Measurements from ENCODE around the gene FBXO38. TPM values are rescaled to one million over a fixed set of nuclear protein-coding genes. Genes with fewer than 3 reads are reported as not detected.

Gene FBXO38
- total RNA-seq, 4 donors from 2014 or later, result 29.5 to 46.5 (median 34.0) TPM

- Histone ChIP-seq H3K9me3 (no peaks in the 10 kb centered on the region), H3K27ac (replicated peaks in 1 of 4) (no peak overlapping the region), H3K36me3 (no peaks in the 10 kb centered on the region), H3K27me3 (peaks cover 0 to 13% (median 2%) of the 10 kb centered on the region in 4 donors), H3K4me1 (peaks cover 0 to 11% (median 7%) of the 10 kb centered on the region in 4 donors), H3K4me3 (no peak overlapping the region)
- TF ChIP-seq POLR2AphosphoS5 (IDR thresholded peaks at IDR 0.05) (no peak), EP300 (IDR thresholded peaks at IDR 0.05) (no peak), POLR2A (IDR thresholded peaks at IDR 0.05; ENCODE audit: low read depth) (no peak), CTCF (IDR thresholded peaks at IDR 0.05) (no peak)
- DNase-seq (ENCODE audit: extremely low spot score), result no peak
- 92% methylated on average over 3 of the region's 3 CpGs for WGBS
- intact Hi-C loops (cut with DNase I), result loop anchor here (5.0 kb wide), 1 partner anchor 41 kb away; no protein-coding TSS in a partner anchor
Observed at GRCh38 chr5:148483750-148484149, 100.0 kb downstream of the FBXO38 start.

GRCh38 chr5:148484651-148485050 lies 100.9 kb downstream of the FBXO38 start:
- no peak for DNase-seq (ENCODE audit: extremely low spot score)
- Histone ChIP-seq H3K27ac (replicated peaks in 1 of 4) (no peak overlapping the region), H3K4me1 (peaks cover 0 to 17% (median 12%) of the 10 kb centered on the region in 4 donors), H3K27me3 (peaks cover 0 to 13% (median 2%) of the 10 kb centered on the region in 4 donors), H3K36me3 (no peaks in the 10 kb centered on the region), H3K4me3 (no peak overlapping the region), H3K9me3 (no peaks in the 10 kb centered on the region)
- no peak for TF ChIP-seq POLR2AphosphoS5 (IDR thresholded peaks at IDR 0.05)
- no peak for TF ChIP-seq POLR2A (IDR thresholded peaks at IDR 0.05; ENCODE audit: low read depth)
- no peak for TF ChIP-seq CTCF (IDR thresholded peaks at IDR 0.05)
- TF ChIP-seq EP300 (IDR thresholded peaks at IDR 0.05), result no peak
- intact Hi-C loops (cut with DNase I), result loop anchor here (5.0 kb wide), 1 partner anchor 42 kb away; no protein-coding TSS in a partner anchor

GRCh38 chr5:148486456-148486855 lies 102.7 kb downstream of the FBXO38 start:
- H3K36me3 ChIP-seq, result no peaks in the 10 kb centered on the region
- 80% methylated on average over 3 of the region's 3 CpGs for WGBS
- no peak overlapping the region for H3K4me3 ChIP-seq
- H3K27me3 ChIP-seq, result peaks cover 0 to 13% (median 2%) of the 10 kb centered on the region in 4 donors
- no peaks in the 10 kb centered on the region for H3K9me3 ChIP-seq
- TF ChIP-seq EP300 (IDR thresholded peaks at IDR 0.05) (no peak), POLR2AphosphoS5 (IDR thresholded peaks at IDR 0.05) (no peak), CTCF (IDR thresholded peaks at IDR 0.05) (no peak)
- peaks cover 0 to 20% (median 13%) of the 10 kb centered on the region in 4 donors for H3K4me1 ChIP-seq
- H3K27ac ChIP-seq (replicated peaks in 1 of 4), result no peak overlapping the region
- no peak for DNase-seq (ENCODE audit: extremely low spot score)
- intact Hi-C loops (cut with DNase I), result no loop called here

GRCh38 chr5:148488757-148489156 lies 105.0 kb downstream of the FBXO38 start:
- Histone ChIP-seq H3K27me3 (peaks cover 0 to 3% (median 0%) of the 10 kb centered on the region in 4 donors), H3K9me3 (no peaks in the 10 kb centered on the region), H3K4me3 (no peak overlapping the region), H3K27ac (replicated peaks in 1 of 4) (no peak overlapping the region), H3K4me1 (peaks cover 0 to 8% (median 6%) of the 10 kb centered on the region in 4 donors), H3K36me3 (no peaks in the 10 kb centered on the region)
- WGBS, result 77% methylated on average over 2 of the region's 2 CpGs
- no peak for TF ChIP-seq POLR2AphosphoS5 (IDR thresholded peaks at IDR 0.05)
- TF ChIP-seq CTCF (IDR thresholded peaks at IDR 0.05), result no peak
- no peak for DNase-seq (ENCODE audit: extremely low spot score)
- intact Hi-C loops (cut with DNase I), result no loop called here

All from esophagus muscularis mucosa (tissue), 4 donors.